ENCODE results near the gene NCKAP5L.

Gene NCKAP5L

GRCh38 chr12:49868952-49869815 lies 41.0 kb upstream of the NCKAP5L start:
- no peak for TF ChIP-seq CTCF (IDR thresholded peaks at IDR 0.05; ENCODE audit: extremely low read depth, insufficient read depth, missing control alignments)
- no peak for DNase-seq (ENCODE audit: low spot score)
- in situ Hi-C loops (cut with MboI; ENCODE audit: low pct_unique_long_range_greater_than_20kb, low sequenced_read_pairs, unreplicated experiment), result no loop called here

- DNase-seq (ENCODE audit: low spot score), result no peak
- in situ Hi-C loops (cut with MboI; ENCODE audit: low pct_unique_long_range_greater_than_20kb, low sequenced_read_pairs, unreplicated experiment), result no loop called here
- no peak for TF ChIP-seq CTCF (IDR thresholded peaks at IDR 0.05; ENCODE audit: extremely low read depth, insufficient read depth, missing control alignments)
Measured at GRCh38 chr12:49868449-49868848, 40.2 kb upstream of the NCKAP5L start.

GRCh38 chr12:49867570-49868341 lies 39.5 kb upstream of the NCKAP5L start:
- DNase-seq (ENCODE audit: low spot score), result no peak
- in situ Hi-C loops (cut with MboI; ENCODE audit: low pct_unique_long_range_greater_than_20kb, low sequenced_read_pairs, unreplicated experiment), result no loop called here
- TF ChIP-seq CTCF (IDR thresholded peaks at IDR 0.05; ENCODE audit: extremely low read depth, insufficient read depth, missing control alignments), result no peak

GRCh38 chr12:49866859-49867569 lies 38.8 kb upstream of the NCKAP5L start:
- peak; percentile 93 for DNase-seq (ENCODE audit: low spot score)
- in situ Hi-C loops (cut with MboI; ENCODE audit: low pct_unique_long_range_greater_than_20kb, low sequenced_read_pairs, unreplicated experiment), result no loop called here
- TF ChIP-seq CTCF (IDR thresholded peaks at IDR 0.05; ENCODE audit: extremely low read depth, insufficient read depth, missing control alignments), result peak; percentile 94

GRCh38 chr12:49865782-49866135 lies 37.5 kb upstream of the NCKAP5L start:
- TF ChIP-seq CTCF (IDR thresholded peaks at IDR 0.05; ENCODE audit: extremely low read depth, insufficient read depth, missing control alignments), result no peak
- DNase-seq (ENCODE audit: low spot score), result no peak
- in situ Hi-C loops (cut with MboI; ENCODE audit: low pct_unique_long_range_greater_than_20kb, low sequenced_read_pairs, unreplicated experiment), result no loop called here

- TF ChIP-seq CTCF (IDR thresholded peaks at IDR 0.05; ENCODE audit: extremely low read depth, insufficient read depth, missing control alignments), result no peak
- no peak for DNase-seq (ENCODE audit: low spot score)
- in situ Hi-C loops (cut with MboI; ENCODE audit: low pct_unique_long_range_greater_than_20kb, low sequenced_read_pairs, unreplicated experiment), result no loop called here
Measured at GRCh38 chr12:49865109-49865781, 37.0 kb upstream of the NCKAP5L start.
